NT2/D1 (cell line): Measurements from ENCODE around the gene NVL.

Experiments
- SUZ12 ChIP-seq: IDR thresholded peaks from 2 replicates; pipeline ENCODE4 v1.6.1; 2011; ENCODE audit not compliant: insufficient read length, insufficient read depth; ENCODE audit errors: extremely low read depth
- YY1 ChIP-seq: IDR thresholded peaks from 2 replicates; pipeline ENCODE4 v1.6.1; 2011; ENCODE audit not compliant: insufficient read length, insufficient read depth
- ZNF274 ChIP-seq: IDR thresholded peaks from 2 replicates; pipeline ENCODE4 v1.6.1; 2011; ENCODE audit warnings: mild to moderate bottlenecking, low read depth, low read length

DNA sequence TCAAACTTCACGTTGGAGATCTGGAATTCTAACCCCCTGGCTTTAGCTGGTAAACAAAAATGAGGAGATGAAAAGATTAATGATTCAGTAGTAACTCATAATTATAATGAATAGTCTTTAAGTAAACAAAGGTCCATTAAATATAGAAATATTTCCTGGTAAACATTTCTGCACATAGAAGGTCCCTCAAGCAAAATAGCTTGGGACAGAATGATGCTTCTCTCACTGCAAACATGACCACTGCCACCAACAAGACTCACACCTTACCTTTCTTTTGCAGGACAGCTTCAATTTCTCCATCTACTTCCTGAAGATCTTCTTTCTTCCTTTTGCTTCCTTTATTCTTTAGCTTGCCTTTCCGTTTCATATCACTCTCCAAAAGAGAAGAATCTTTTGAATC, 25.2 kb downstream of the NVL start:
- TF ChIP-seq YY1 (no peak), SUZ12 (no peak), ZNF274 (no peak)
